Kidney (tissue), 14 donors: Measurements from ENCODE around the gene RALGPS1. TPM values are rescaled to one million over a fixed set of nuclear protein-coding genes. Genes with fewer than 3 reads are reported as not detected.

ENCODE experiments used
- DNase-seq, 5 donors: peaks; one replicate each; pipeline ENCODE4 v3.0.0-alpha.2; 2013 to 2020
- FAIRE-seq: peaks from 2 replicates; lab custom pipeline; 2012; peaks lifted over from hg19 to GRCh38; lab: Jason Lieb, UNC
- H3K27ac ChIP-seq, 2 donors: one replicate each; pipeline ENCODE4 v1.7.0; 2013; ENCODE audit warnings: low read depth in 2 of 2, low read length in 2 of 2, inconsistent platforms in 1 of 2
- H3K27me3 ChIP-seq: one replicate; pipeline ENCODE4 v1.7.1; 2013; ENCODE audit warnings: low read length, inconsistent platforms; ENCODE audit not compliant: control insufficient read depth, insufficient read depth
- H3K36me3 ChIP-seq, 3 donors: one replicate each; pipeline versions ENCODE4 v1.7.0 to v1.7.1; 2013; ENCODE audit warnings: low read length in 3 of 3, control low read depth in 1 of 3, inconsistent platforms in 1 of 3; ENCODE audit not compliant: insufficient read depth in 3 of 3, control insufficient read depth in 2 of 3
- H3K4me1 ChIP-seq, 3 donors: one replicate each; pipeline versions ENCODE4 v1.7.0 to v1.7.1; 2013; ENCODE audit warnings: low read length in 3 of 3, inconsistent platforms in 1 of 3, low read depth in 1 of 3; ENCODE audit not compliant: control insufficient read depth in 2 of 3, insufficient read depth in 2 of 3
- H3K4me3 ChIP-seq, 3 donors: one replicate each; pipeline versions ENCODE4 v1.7.0 to v1.8.1; 2013; ENCODE audit warnings: low read length in 3 of 3, control low read depth in 1 of 3, inconsistent platforms in 1 of 3
- H3K9ac ChIP-seq, 3 donors: one replicate each; pipeline versions ENCODE4 v1.7.0 to v1.7.1; 2013; ENCODE audit warnings: low read length in 3 of 3, control low read depth in 1 of 3, inconsistent platforms in 1 of 3
- H3K9me3 ChIP-seq, 3 donors: one replicate each; pipeline versions ENCODE4 v1.7.0 to v1.7.1; 2013; ENCODE audit warnings: low read length in 3 of 3, control low read depth in 1 of 3, inconsistent platforms in 1 of 3; ENCODE audit not compliant: control insufficient read depth in 2 of 3, insufficient read depth in 1 of 3
- CTCF ChIP-seq: IDR thresholded peaks from 3 replicates; pipeline ENCODE4 v1.5.1; 2012; ENCODE audit warnings: mild to moderate bottlenecking, moderate library complexity, borderline replicate concordance; ENCODE audit not compliant: insufficient read depth; ENCODE audit errors: extremely low read depth
- intact Hi-C: fragments of 100-400 bp; cut with DNase I; formaldehyde crosslinking; loops from one replicate; pipeline ENCODE4 v1.11.1; 2022
- polyA plus RNA-seq: library from polyadenylated mRNA; stranded (reverse); fragments of 350-450 nt; fragmentation: Illumina TruSeq; extraction: RNeasy Lipid Tissue Mini Kit (QIAGEN cat#74804); gene quantifications from one replicate; pipeline ENCODE4 v1.2.3, GENCODE V29; 2014; ENCODE audit warnings: low read depth, low replicate concordance; ENCODE audit not compliant: insufficient read depth
- total RNA-seq: library from RNA; stranded (reverse); fragmentation: NEBNext Ultra II Directional; extraction: Animal tissue kit (Norgen Biotek cat#: 25700); gene quantifications from one replicate; pipeline ENCODE4 v1.2.1, GENCODE V29; 2021
- donor health status: control.
- donor health status: control.
- donor health status: control.
- donor health status: control.
- donor health status: control.
- donor health status: DM: yes; HTN: yes; CAD: no.
- donor health status: Normal renal cell carcinoma (clear cell type).

Gene RALGPS1
- total and polyA plus RNA-seq, 2 donors from 2014 or later: 9.4 to 25.2 TPM

- Histone ChIP-seq H3K9me3 (no peaks in the 10 kb centered on the region), H3K4me3 (no peak overlapping the region), H3K27me3 (no peaks in the 10 kb centered on the region), H3K36me3 (no peaks in the 10 kb centered on the region), H3K4me1 (no peaks in the 10 kb centered on the region), H3K9ac (no peak overlapping the region), H3K27ac (no peak overlapping the region)
- DNase-seq (no peak), FAIRE-seq (no peak)
- intact Hi-C loops: no loop called here
- TF ChIP-seq CTCF: no peak
Measured at GRCh38 chr9:127208416-127208815, 293.8 kb downstream of the RALGPS1 start.

GRCh38 chr9:127209220-127209619 is 294.6 kb downstream of the RALGPS1 start:
- Histone ChIP-seq H3K36me3 (no peaks in the 10 kb centered on the region), H3K9ac (no peak overlapping the region), H3K27ac (no peak overlapping the region), H3K9me3 (no peaks in the 10 kb centered on the region), H3K27me3 (no peaks in the 10 kb centered on the region), H3K4me1 (no peaks in the 10 kb centered on the region), H3K4me3 (no peak overlapping the region)
- intact Hi-C loops: no loop called here
- FAIRE-seq (no peak), DNase-seq (no peak)
- TF ChIP-seq CTCF: no peak

DNA sequence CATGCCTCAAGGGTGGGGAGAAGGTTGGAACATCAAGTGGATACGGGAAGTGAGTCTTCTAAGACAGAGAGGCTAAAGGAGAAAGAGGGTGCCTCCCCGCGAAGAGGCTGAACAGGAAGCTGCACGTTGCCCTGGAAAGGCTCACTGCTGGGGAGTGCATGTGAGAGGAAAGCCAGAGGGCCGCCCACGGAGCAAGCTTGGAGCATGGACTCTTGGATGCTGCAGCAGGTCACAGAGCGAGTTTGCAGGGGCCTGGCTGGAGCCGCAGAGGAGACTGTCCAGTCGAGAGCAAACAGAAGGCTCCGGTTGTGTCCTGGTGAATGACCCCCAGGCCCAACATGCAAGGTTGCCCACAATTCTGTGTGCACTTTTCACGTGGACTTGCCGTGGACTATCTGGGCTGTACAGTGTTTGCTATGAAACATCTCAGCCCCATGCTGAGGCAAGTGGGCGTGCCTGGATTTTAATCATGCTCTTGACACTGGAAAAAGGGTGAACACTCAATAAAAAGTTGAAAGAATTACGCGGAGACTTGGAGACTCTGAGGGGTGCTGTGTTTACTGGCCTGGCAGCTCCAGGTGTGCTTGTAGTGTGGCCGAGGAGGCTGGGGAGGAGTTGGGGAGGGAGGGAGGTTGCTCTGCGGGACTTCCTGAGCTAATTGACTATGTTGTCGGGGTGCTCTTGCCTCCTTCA is 295.5 kb downstream of the RALGPS1 start:
- Histone ChIP-seq H3K36me3 (no peaks in the 10 kb centered on the region), H3K4me3 (no peak overlapping the region), H3K27ac (no peak overlapping the region), H3K4me1 (no peaks in the 10 kb centered on the region), H3K9ac (no peak overlapping the region), H3K27me3 (no peaks in the 10 kb centered on the region), H3K9me3 (no peaks in the 10 kb centered on the region)
- peak in 1 of 5 donors; percentile 64 for DNase-seq
- intact Hi-C loops: no loop called here
- FAIRE-seq: no peak
- no peak for TF ChIP-seq CTCF
